Loucy (cell line): ENCODE measurements around the gene FABP6.

Experiments
- CTCF ChIP-seq: fragments of 200-600 bp; sonication (generic); conservative IDR thresholded peaks from 2 replicates; pipeline ENCODE4 v1.5.1; 2014; ENCODE audit warnings: mild to moderate bottlenecking, antibody characterized with exemption, low read length
- EZH2phosphoT487 ChIP-seq: fragments of 200-600 bp; IDR thresholded peaks from 2 replicates; pipeline ENCODE4 v1.6.1; 2018; ENCODE audit warnings: antibody characterized with exemption, mild to moderate bottlenecking, moderate library complexity, borderline replicate concordance

- no peak for TF ChIP-seq CTCF
- no peak for TF ChIP-seq EZH2phosphoT487
Measured at GRCh38 chr5:160180931-160181330, 48.4 kb upstream of the FABP6 start.
